NT2/D1 (cell line): Measurements from ENCODE around the gene MUCL3.

Source experiments
- YY1 ChIP-seq: IDR thresholded peaks from 2 replicates; pipeline ENCODE4 v1.6.1; 2011; ENCODE audit not compliant: insufficient read length, insufficient read depth
- ZNF274 ChIP-seq: IDR thresholded peaks from 2 replicates; pipeline ENCODE4 v1.6.1; 2011; ENCODE audit warnings: mild to moderate bottlenecking, low read depth, low read length

DNA sequence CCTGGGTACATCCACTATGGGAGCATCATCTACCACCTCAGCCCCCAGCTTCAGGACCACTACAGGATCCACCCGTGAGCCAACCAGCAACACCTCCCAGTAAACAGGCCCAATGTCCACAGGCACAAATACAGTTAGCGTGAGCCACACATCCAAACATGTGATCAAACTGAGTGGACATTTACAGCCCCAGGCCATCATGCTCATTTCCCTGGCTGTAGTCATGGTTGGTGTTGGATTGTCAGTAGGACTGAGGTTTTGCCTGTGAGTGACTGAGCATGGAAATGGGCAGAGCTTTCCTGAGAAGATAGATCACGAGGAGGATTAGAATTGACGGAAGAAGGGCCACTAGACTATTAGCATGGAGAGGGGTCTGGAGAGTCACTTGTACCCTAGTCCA, 32.0 kb downstream of the MUCL3 start:
- TF ChIP-seq YY1, result no peak
- TF ChIP-seq ZNF274, result no peak
